Activated T-helper 1 cell treated with Interleukin-2 at 50 U/mL for 16 hours (primary cell): ENCODE data around the gene IL26.

Experiments
- DNase-seq: peaks from one replicate; pipeline ENCODE4 v3.0.0-alpha.2; 2020; ENCODE audit warnings: low read depth

Gene IL26, protein sequence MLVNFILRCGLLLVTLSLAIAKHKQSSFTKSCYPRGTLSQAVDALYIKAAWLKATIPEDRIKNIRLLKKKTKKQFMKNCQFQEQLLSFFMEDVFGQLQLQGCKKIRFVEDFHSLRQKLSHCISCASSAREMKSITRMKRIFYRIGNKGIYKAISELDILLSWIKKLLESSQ

DNA sequence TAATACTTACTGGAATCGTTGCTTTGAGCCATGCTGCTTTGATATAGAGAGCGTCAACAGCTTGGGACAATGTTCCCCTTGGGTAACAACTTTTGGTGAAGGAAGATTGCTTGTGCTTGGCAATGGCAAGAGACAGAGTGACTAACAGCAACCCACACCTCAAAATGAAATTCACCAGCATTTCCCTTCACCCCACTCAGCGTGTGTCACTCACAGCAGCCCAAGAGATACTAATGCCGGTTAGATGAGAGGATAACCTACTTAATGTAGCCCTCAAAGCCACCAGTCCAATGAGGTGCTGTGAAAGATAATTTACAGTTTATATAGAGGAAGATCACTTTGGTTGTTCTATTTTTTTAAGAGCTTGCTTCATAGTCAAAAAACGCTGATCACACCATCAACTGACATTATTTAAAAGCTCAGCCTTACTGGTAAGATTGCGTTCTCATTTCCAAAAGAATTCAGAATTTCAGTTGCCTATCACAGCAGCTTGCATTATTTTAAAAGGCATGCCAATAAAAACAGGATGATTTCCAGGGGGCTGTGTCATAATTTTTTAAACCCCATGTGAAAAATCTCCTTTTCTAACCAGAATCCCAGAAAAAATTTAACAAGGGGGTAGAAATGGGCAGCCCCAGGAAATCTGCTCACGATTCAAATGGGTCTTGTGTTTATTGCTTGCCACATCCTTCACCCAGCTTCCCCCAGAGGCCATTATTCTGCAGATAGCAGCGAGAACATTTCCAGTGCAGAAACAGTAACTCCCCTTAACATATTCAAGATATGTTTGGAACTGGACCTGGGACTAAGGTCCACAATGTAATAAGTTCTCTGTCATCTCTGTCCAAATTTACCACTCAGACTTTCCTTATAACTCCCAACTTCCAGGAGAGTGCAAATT is at the start of gene IL26:
IL26 (minus strand) TSS at position 235 of the 901 bp plus-strand sequence; CDS start at position 181, 54 bp downstream.
- DNase-seq: no peak

DNA sequence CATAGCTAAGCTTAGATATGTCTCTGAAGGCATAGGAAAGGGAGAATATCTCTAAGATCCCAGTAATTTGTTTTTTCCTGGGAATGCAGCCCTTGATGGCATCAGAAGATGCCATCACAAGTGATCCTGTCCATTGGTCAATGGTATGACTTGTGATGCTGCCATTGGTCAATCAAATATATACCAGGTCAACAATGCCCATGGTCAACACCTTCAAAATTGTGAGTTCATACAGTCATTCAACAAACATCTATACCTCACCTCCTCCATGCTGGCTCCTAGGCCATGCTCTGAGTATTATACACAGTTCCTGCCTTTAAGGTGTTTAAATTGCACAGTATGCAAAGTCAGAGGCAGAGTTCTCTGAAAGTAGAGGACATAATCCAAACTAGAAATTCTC is 47.1 kb upstream of the IL26 start:
- no peak for DNase-seq

GRCh38 chr12:68271346-68271745 is 45.7 kb upstream of the IL26 start:
- DNase-seq: no peak

- DNase-seq: no peak
These were observed 44.7 kb upstream of the IL26 start for GRCh38 chr12:68270358-68270757.

- DNase-seq: no peak
These were observed 44.2 kb upstream of the IL26 start for GRCh38 chr12:68269779-68270178.

- DNase-seq: no peak
These were observed 43.4 kb upstream of the IL26 start for GRCh38 chr12:68268967-68269366.

GRCh38 chr12:68267892-68268396 is 42.3 kb upstream of the IL26 start:
- no peak for DNase-seq

GRCh38 chr12:68264857-68265256 is 39.2 kb upstream of the IL26 start:
- DNase-seq: no peak

GRCh38 chr12:68264158-68264855 is 38.7 kb upstream of the IL26 start:
- no peak for DNase-seq

- no peak for DNase-seq
These were observed 37.8 kb upstream of the IL26 start for GRCh38 chr12:68263366-68263765.

- DNase-seq: no peak
These were observed 36.3 kb upstream of the IL26 start for GRCh38 chr12:68261896-68262295.

- DNase-seq: no peak
These were observed 34.5 kb upstream of the IL26 start for GRCh38 chr12:68260153-68260552.

GRCh38 chr12:68259318-68259940 is 33.8 kb upstream of the IL26 start:
- DNase-seq: no peak

GRCh38 chr12:68253504-68253903 is 27.9 kb upstream of the IL26 start, which contains the start of gene IL22:
TSS of gene IL22 (minus strand) at chr12:68253604. CDS start at chr12:68253448, 156 bp downstream.
- DNase-seq: no peak

DNA sequence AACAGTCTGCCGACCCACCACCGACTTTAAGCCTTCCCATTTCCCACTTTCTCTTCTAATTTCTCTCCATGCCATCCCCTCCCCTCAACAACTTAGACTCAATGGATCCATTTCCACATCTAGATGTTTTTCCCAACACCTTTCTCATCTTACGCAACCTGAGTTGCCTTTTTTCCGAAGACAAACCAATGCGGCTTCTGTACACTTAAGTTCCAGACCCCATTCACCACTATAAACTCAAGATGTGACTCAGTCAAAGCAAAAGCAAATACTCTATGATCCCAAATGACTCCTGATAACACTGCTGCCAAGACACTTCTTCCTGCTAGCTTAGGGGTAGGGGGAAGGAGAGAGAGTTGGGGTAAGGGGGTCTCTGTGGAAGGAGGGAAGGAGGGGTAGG is 26.5 kb upstream of the IL26 start:
- DNase-seq: no peak

GRCh38 chr12:68250454-68250853 is 24.8 kb upstream of the IL26 start:
- DNase-seq: no peak

DNA sequence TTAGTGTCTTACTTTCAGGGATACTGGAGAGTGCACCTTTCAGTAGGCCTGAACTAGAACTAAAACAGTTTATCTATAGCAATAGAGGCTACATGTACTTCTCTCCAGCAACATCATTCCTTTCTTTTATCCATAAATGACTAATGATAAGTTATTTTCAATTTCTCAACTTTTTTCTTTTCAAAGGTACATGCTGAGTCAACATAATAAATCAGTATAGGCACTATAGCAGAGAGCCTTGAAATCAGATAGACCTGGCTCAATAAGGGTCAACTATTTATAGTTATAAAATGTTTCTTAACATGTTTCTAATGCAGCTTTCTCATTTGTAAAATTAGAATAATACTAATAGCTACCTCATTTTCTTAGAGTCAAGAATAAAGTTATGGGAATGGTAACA is 22.2 kb upstream of the IL26 start:
- DNase-seq: no peak

DNA sequence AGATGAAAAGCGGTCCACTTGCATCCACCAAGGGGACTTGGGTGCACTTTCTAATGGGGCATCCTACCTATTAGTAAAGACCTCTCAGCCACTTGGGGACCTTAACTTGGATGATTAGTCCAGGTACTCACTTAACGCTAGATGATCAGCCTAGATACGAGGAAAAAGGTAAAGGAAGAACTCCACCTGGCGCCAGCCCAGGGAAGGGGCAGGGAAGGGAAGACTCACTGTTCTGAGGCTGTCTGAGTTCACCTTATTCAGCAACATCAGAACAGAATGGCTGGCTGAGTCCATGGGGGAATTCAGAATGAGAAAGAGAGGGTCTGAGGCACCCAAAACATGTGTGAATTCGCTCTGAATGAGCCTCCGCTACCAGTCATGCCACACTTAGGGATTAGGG is 20.7 kb upstream of the IL26 start:
- no peak for DNase-seq

DNA sequence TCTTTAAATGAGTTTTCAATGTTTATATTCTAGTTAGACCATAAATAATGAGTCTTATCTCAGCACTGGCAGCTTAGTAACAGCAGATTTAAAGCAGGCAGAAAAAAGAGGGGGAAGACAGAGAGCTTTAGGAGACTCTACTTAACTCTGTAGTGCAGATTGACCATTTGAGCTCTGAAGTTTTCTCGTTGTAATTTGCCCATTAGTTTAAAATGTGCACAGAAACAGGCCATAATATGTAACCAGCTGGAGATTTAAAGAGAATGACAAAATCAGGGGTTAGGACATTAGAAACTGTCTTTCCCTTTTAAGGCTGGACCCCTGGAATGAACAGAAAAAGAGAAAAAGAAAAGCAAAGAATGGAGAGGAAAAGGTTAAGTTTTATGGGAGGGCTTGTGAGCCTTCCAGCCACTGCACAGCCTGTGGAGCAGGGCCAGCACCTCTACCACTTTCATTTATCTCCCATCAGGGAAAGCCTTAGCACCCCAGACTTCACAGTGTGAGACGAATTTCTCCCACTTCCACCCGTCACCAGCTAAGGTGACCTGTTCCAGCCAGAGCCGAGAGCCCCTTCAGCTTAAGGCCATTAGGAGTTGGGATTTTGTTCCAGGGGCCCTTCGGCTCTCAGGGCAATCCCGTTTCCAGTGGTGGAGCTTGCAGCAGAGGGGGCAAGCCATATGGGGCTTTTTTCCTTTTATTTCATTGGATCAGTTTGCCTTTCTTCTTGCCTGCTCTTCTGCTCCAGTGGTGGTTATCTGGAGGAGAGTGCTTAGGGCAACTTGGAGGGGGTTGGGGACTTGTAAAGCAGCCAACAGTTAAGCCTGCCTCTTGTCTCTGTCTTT is 19.8 kb upstream of the IL26 start:
- DNase-seq: no peak

- no peak for DNase-seq
These were observed 17.2 kb upstream of the IL26 start for GRCh38 chr12:68242777-68243176.

DNA sequence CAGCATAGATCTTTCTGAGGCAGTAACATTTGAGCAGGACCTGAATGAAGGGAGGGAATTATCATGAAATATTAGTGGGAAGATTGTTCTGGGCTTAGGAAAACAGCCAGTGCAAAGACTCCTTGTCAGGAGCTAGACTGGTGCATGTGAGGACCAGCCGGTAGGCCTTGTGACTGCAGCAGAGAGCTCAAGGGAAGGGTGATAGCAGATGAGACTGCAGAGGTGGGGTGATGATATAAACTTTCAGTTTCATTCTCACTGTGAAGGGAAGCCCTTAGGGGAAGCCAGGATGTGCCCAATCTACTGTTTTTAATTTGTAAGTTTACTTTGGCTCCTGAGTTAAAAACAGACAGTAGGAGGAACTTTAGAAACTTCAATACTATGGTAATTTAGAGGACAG is 15.4 kb upstream of the IL26 start:
- peak; percentile 10 for DNase-seq
